IMR-90 (cell line): ENCODE results near the gene MYADM.

Source experiments
- BHLHE40 ChIP-seq: fragments of 150-350 bp; IDR thresholded peaks from 2 replicates; pipeline ENCODE4 v1.6.1; 2016; ENCODE audit warnings: mild to moderate bottlenecking, low read depth, low read length
- CHD1 ChIP-seq: IDR thresholded peaks from 2 replicates; pipeline ENCODE4 v1.6.1; 2012; ENCODE audit warnings: low read depth, low read length, improper control_type of control experiment
- CTCF ChIP-seq: conservative IDR thresholded peaks from 2 replicates; pipeline ENCODE4 v1.5.1; 2012; ENCODE audit warnings: mild to moderate bottlenecking, low read depth, low read length, improper control_type of control experiment
- ELK1 ChIP-seq: fragments of 150-350 bp; IDR thresholded peaks from 2 replicates; pipeline ENCODE4 v1.6.1; 2016; ENCODE audit warnings: low read depth, mild to moderate bottlenecking, low read length, moderate library complexity, borderline replicate concordance
- FOS ChIP-seq: fragments of 150-350 bp; IDR thresholded peaks from 2 replicates; pipeline ENCODE4 v1.6.1; 2016; ENCODE audit warnings: low read depth, low read length
- MAFK ChIP-seq: IDR thresholded peaks from 2 replicates; pipeline ENCODE4 v1.6.1; 2012; ENCODE audit warnings: low read depth, low read length, improper control_type of control experiment
- MAZ ChIP-seq: IDR thresholded peaks from 2 replicates; pipeline ENCODE4 v1.6.1; 2012; ENCODE audit warnings: low read depth, mild to moderate bottlenecking, low read length, improper control_type of control experiment, moderate library complexity, borderline replicate concordance
- MXI1 ChIP-seq: IDR thresholded peaks from 2 replicates; pipeline ENCODE4 v1.6.1; 2012; ENCODE audit warnings: low read depth, mild to moderate bottlenecking, low read length, moderate library complexity, borderline replicate concordance
- POLR2A ChIP-seq: IDR thresholded peaks from 2 replicates; pipeline ENCODE4 v1.6.1; 2012; ENCODE audit warnings: mild to moderate bottlenecking, low read depth, low read length
- RAD21 ChIP-seq: IDR thresholded peaks from 2 replicates; pipeline ENCODE4 v1.6.1; 2012; ENCODE audit warnings: low read length, improper control_type of control experiment
- RCOR1 ChIP-seq: IDR thresholded peaks from 2 replicates; pipeline ENCODE4 v1.6.1; 2012; ENCODE audit warnings: mild to moderate bottlenecking, low read length, improper control_type of control experiment; ENCODE audit not compliant: insufficient replicate concordance

GRCh38 chr19:53874606-53874990 lies 6.9 kb downstream of the MYADM start:
- TF ChIP-seq MAZ (no peak), CTCF (no peak), ELK1 (no peak), BHLHE40 (no peak), FOS (no peak), MXI1 (no peak), POLR2A (peak; percentile 29; the same call in 1 of the 2 replicates), RCOR1 (no peak), CHD1 (no peak), MAFK (no peak), RAD21 (no peak)
